ENCODE measurements around the gene TBCCD1. TPM values are rescaled to one million over a fixed set of nuclear protein-coding genes. Genes with fewer than 3 reads are reported as not detected.

The TBCCD1 gene
- polyA plus RNA-seq, 1 donor: 12.0 TPM

Other genes starting within 250 kb of the TBCCD1 start
- gene DGKG, start 205.1 kb downstream of the TBCCD1 start, polyA plus RNA-seq (ENCODE audit: insufficient read length): 3.1 TPM
- gene CRYGS, start 23.0 kb downstream of the TBCCD1 start, polyA plus RNA-seq (ENCODE audit: insufficient read length): 3.5 TPM
- gene DNAJB11, start 3.4 kb upstream of the TBCCD1 start, polyA plus RNA-seq (ENCODE audit: insufficient read length): 31.0 TPM
- not detected for gene AHSG, start 45.7 kb upstream of the TBCCD1 start, polyA plus RNA-seq (ENCODE audit: insufficient read length)
- not detected for gene FETUB, start 73.1 kb upstream of the TBCCD1 start, polyA plus RNA-seq (ENCODE audit: insufficient read length)
- not detected for gene HRG, start 98.7 kb upstream of the TBCCD1 start, polyA plus RNA-seq (ENCODE audit: insufficient read length)
- not detected for gene KNG1, start 150.0 kb upstream of the TBCCD1 start, polyA plus RNA-seq (ENCODE audit: insufficient read length)
- gene EIF4A2, start 216.2 kb upstream of the TBCCD1 start, polyA plus RNA-seq (ENCODE audit: insufficient read length): 536 TPM
- gene RFC4, start 239.1 kb upstream of the TBCCD1 start, polyA plus RNA-seq (ENCODE audit: insufficient read length): 19.7 TPM